DMS53 (cell line): Measurements from ENCODE around the gene CDKN1B.

Source experiments
- DNase-seq: peaks from one replicate; lab custom pipeline; 2025; lab: John Stamatoyannopoulos, UW

The CDKN1B gene

DNA sequence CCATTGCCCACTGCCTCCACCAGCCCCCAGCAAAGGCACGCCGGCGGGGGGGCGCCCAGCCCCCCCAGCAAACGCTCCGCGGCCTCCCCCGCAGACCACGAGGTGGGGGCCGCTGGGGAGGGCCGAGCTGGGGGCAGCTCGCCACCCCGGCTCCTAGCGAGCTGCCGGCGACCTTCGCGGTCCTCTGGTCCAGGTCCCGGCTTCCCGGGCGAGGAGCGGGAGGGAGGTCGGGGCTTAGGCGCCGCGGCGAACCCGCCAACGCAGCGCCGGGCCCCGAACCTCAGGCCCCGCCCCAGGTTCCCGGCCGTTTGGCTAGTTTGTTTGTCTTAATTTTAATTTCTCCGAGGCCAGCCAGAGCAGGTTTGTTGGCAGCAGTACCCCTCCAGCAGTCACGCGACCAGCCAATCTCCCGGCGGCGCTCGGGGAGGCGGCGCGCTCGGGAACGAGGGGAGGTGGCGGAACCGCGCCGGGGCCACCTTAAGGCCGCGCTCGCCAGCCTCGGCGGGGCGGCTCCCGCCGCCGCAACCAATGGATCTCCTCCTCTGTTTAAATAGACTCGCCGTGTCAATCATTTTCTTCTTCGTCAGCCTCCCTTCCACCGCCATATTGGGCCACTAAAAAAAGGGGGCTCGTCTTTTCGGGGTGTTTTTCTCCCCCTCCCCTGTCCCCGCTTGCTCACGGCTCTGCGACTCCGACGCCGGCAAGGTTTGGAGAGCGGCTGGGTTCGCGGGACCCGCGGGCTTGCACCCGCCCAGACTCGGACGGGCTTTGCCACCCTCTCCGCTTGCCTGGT lies at the start of gene CDKN1B:
Gene CDKN1B (plus strand): TSS at position 576 of the 793 bp plus-strand sequence. CDS start 472 bp downstream, outside the sequence.
- peak; percentile 98 for DNase-seq

GRCh38 chr12:12668005-12668404 lies 49.2 kb upstream of the CDKN1B start:
- no peak for DNase-seq

- no peak for DNase-seq
Measured at GRCh38 chr12:12669020-12669419, 48.1 kb upstream of the CDKN1B start.

DNA sequence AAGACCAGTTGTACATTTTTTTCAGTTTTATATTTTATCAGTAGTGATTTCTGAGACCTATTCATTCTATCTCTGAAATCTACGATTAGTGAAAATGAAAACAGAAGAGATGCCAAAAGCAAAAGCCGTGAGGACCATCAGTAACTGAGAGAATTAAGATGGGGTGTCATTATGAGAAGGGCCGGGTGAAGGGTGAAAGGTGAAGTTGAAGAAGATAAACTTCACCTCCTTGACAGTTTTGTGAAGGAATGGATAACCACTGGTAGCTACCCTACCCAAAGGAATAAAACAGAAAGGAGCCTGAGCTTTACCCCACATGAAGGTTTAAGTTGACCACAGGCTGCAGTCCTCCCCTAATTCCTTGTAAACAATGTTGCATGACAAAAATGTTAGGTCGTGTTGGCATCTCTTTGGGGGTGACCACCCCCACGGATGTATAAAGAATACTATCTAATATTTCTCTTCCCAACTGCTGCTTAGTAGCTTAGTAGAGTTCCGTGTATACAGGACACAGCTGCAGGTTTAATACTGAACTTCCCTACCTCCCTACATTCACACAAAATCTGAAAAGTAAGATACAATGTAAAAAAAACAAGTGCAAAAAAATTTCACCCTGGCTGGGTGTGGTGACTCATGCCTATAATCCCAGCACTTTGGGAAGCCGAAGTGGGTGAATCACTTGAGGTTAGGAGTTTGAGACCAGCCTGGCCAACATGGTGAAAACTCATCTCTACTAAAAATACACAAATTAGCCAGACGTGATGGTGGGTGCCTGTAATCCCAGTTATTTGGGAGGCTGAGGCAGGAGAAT lies 45.1 kb upstream of the CDKN1B start:
- DNase-seq: no peak

- peak; percentile 55 for DNase-seq
Measured at GRCh38 chr12:12673296-12673695, 43.9 kb upstream of the CDKN1B start.

DNA sequence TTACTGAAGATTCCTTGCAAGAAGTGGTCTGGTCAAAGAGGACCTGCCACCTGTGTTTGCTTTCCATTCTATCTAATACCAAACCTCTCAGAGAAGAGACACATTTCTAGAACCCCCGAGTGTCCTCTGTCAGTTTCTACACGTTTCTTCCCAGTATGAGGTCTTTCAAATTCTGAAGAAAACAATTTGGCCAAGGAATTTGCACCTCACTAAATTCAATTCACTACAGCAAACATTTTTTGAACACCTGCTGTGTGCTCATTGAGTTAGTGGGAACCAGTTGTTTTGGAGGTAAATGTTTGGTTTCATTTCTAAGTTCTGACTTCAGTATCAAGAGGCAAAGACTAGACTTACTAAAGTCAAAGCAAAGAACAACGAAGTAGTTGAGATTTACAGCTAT lies 40.6 kb upstream of the CDKN1B start:
- no peak for DNase-seq

DNA sequence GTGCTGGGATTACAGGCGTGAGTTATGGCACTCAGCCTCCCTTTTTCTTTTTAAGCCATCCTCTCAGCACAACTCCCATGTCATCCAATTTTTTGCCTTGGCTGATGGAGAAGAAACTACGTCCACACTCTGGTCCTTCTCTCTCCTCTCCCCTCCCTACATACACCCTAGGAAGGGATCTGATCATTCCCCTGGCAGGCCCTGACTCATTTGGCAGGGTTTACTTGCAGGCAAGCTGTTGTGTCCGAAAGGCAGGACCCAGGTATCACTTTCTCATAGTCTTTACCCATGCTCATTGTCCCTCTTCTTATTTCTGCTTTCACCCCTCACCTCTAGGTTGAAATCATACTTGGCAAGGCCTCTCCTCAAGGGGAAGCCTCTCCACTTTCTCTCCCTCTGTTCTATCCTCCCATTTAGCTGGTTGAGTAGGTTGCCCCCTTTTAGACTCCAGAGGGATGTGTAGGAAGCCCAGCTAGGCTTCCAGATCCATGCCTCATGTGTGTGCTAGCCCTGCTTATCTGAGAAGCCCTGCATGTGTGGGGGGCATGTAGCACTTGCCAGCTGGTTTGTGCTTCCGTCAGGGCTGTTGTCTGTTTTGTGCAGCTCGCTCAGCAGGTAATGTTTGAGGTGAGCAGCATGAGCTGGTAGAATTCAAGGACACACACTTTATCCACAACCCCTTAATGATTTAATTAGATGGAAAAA lies 36.0 kb upstream of the CDKN1B start:
- no peak for DNase-seq

- DNase-seq: no peak
Measured at GRCh38 chr12:12682284-12682683, 34.9 kb upstream of the CDKN1B start.

GRCh38 chr12:12683136-12683697 lies 34.0 kb upstream of the CDKN1B start:
- no peak for DNase-seq

GRCh38 chr12:12683725-12684124 lies 33.4 kb upstream of the CDKN1B start:
- no peak for DNase-seq

- peak; percentile 32 for DNase-seq
Measured at GRCh38 chr12:12684375-12685106, 32.6 kb upstream of the CDKN1B start.

GRCh38 chr12:12685305-12685704 lies 31.9 kb upstream of the CDKN1B start:
- DNase-seq: peak; percentile 53

- DNase-seq: no peak
Measured at GRCh38 chr12:12686472-12686871, 30.7 kb upstream of the CDKN1B start.

DNA sequence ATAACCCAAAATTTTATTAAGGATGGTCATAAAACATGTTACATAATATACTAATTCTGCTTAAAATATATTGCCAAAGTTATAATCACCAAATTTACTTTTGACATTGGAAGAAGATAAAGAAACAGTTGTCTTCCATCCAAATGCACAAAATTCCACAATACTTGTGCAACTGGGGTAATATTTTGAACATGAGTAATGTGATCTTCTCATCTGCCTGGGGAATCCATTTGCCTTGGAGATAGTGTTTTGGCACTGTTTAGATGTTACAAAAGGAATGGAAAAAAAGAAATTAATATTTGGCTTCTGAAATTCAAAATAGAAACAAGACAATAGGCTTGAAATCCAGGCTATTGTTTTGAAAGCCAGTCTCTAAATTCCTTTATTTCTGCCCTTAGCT lies 30.2 kb upstream of the CDKN1B start:
- no peak for DNase-seq

GRCh38 chr12:12689647-12690300 lies 27.4 kb upstream of the CDKN1B start:
- no peak for DNase-seq

GRCh38 chr12:12691549-12691948 lies 25.6 kb upstream of the CDKN1B start:
- no peak for DNase-seq

DNA sequence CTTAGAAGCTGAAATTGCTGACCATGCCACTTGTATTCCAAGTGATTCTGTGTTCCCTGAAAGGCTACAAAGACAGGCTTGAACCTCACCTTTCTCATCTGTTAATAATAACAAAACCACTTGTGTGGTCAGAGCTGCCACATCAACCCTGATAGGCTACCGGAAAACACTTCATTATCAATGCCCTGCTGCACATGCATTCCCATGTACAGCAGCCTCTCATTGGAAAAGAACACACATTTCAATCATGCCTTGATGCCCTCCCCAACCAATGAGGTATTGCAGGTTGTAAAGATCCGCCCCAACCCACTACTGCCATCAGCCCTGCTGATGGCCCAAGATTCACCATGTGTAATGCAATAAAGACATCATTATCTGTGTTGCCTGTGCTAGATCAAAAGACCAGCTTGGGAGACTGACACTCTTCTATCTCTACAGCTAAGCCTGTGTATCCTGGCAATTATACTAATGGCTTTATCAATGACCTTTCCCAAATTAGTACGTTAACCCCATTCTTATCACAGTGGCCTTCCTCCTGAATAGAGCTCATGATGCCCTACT lies 24.0 kb upstream of the CDKN1B start:
- no peak for DNase-seq

GRCh38 chr12:12696562-12697383 lies 20.4 kb upstream of the CDKN1B start:
- DNase-seq: peak; percentile 99

- DNase-seq: no peak
Measured at GRCh38 chr12:12699345-12699744, 17.8 kb upstream of the CDKN1B start.

- DNase-seq: no peak
Measured at GRCh38 chr12:12700254-12700653, 16.9 kb upstream of the CDKN1B start.
